DOHH2 (cell line): ENCODE measurements around the gene SNX30.

Experiments
- CTCF ChIP-seq: fragments of 200-600 bp; sonication (generic); IDR thresholded peaks from one replicate; pipeline ENCODE4 v1.5.1; 2014; ENCODE audit warnings: antibody characterized with exemption, mild to moderate bottlenecking, low read depth, low read length; ENCODE audit not compliant: poor library complexity, severe bottlenecking
- EZH2phosphoT487 ChIP-seq: fragments of 200-600 bp; sonication (generic); IDR thresholded peaks from 2 replicates; pipeline ENCODE4 v1.6.1; 2017; ENCODE audit warnings: borderline replicate concordance, mild to moderate bottlenecking, antibody characterized with exemption, low read length, moderate library complexity, mixed read lengths

- TF ChIP-seq CTCF: no peak
- TF ChIP-seq EZH2phosphoT487: no peak
These were observed 38.9 kb downstream of the SNX30 start for GRCh38 chr9:112789473-112789872.
